Activated gamma-delta T cell (primary cell): ENCODE results near the gene PKDREJ.
"Not testable (repeated sequence)": the region's sequence is repeated elsewhere in the genome, so short reads cannot be mapped to it uniquely, and the experiment has no call there.

ENCODE experiments used
- DNase-seq: peaks from one replicate; lab custom pipeline; 2025; lab: John Stamatoyannopoulos, UW
- total RNA-seq, 2 donors: gene quantifications; one replicate each; lab custom pipeline; 2026; lab: John Stamatoyannopoulos, UW

Gene PKDREJ
- 0 to 0.10 reads per million in 2 donors for total RNA-seq

GRCh38 chr22:46263216-46263590 lies at the start of gene PKDREJ:
PKDREJ (minus strand) TSS chr22:46263343; CDS start chr22:46263322, 21 bp downstream.
- no peak for DNase-seq

- not testable (repeated sequence) for DNase-seq
Observed at GRCh38 chr22:46312848-46313247, 49.7 kb upstream of the PKDREJ start.

GRCh38 chr22:46312056-46312455 lies 48.9 kb upstream of the PKDREJ start:
- no peak for DNase-seq

- DNase-seq, result no peak
Observed at GRCh38 chr22:46309526-46310085, 46.5 kb upstream of the PKDREJ start.

- DNase-seq, result no peak
Observed at GRCh38 chr22:46308283-46308988, 45.3 kb upstream of the PKDREJ start.

- no peak for DNase-seq
Observed at GRCh38 chr22:46303347-46303965, 40.3 kb upstream of the PKDREJ start.

GRCh38 chr22:46300491-46300890 lies 37.3 kb upstream of the PKDREJ start:
- no peak for DNase-seq

- no peak for DNase-seq
Observed at GRCh38 chr22:46299101-46299500, 36.0 kb upstream of the PKDREJ start.

GRCh38 chr22:46297151-46297812 lies 34.1 kb upstream of the PKDREJ start:
- no peak for DNase-seq

- peak; percentile 93 for DNase-seq
Observed at GRCh38 chr22:46296257-46297150, 33.4 kb upstream of the PKDREJ start, which contains the start of gene GTSE1. GTSE1 (plus strand) TSS chr22:46296870; CDS start chr22:46297401, 531 bp downstream.

GRCh38 chr22:46295277-46295971 lies 32.3 kb upstream of the PKDREJ start:
- DNase-seq, result no peak

- no peak for DNase-seq
Observed at GRCh38 chr22:46294784-46295183, 31.6 kb upstream of the PKDREJ start.

- DNase-seq, result no peak
Observed at GRCh38 chr22:46293577-46294260, 30.6 kb upstream of the PKDREJ start.

- DNase-seq, result no peak
Observed at GRCh38 chr22:46292732-46293131, 29.6 kb upstream of the PKDREJ start.

GRCh38 chr22:46292173-46292572 lies 29.0 kb upstream of the PKDREJ start:
- DNase-seq, result no peak

- no peak for DNase-seq
Observed at GRCh38 chr22:46290843-46291785, 28.0 kb upstream of the PKDREJ start.

GRCh38 chr22:46290121-46290842 lies 27.1 kb upstream of the PKDREJ start:
- no peak for DNase-seq

- peak; percentile 67 for DNase-seq
Observed at GRCh38 chr22:46289244-46289891, 26.2 kb upstream of the PKDREJ start.
